ENCODE data around the gene ACOXL.
A peak's percentile ranks its signal among the peaks of the same experiment; 100 is the strongest.

The ACOXL gene

GRCh38 chr2:110718990-110719389 lies 13.4 kb upstream of the ACOXL start:
- DNase-seq (ENCODE audit: low spot score) = no peak

DNA sequence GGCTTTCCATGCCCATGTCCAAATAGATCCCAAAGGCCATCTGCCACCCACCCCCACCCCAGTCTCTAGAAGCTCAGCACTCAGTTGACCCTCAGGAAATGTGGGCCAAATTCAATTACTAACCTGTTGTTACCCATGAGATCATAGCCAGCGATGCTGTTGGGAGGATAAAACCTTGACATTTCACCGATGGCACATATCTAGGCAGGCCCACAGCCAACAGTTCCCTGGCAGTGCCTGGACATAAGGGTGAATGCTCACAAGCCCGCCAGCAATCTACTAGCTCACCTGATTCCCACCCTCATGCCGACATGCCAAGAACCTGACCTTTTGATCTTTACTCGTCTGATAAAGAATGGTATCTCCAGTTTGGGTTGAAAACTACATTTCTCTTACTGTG lies 11.8 kb upstream of the ACOXL start:
- no peak for DNase-seq (ENCODE audit: low spot score)

GRCh38 chr2:110724820-110725219 lies 7.6 kb upstream of the ACOXL start:
- DNase-seq (ENCODE audit: low spot score) = no peak

- DNase-seq (ENCODE audit: low spot score) = no peak
Measured at GRCh38 chr2:110725370-110725769, 7.0 kb upstream of the ACOXL start.

- no peak for DNase-seq (ENCODE audit: low spot score)
Measured at GRCh38 chr2:110725859-110726258, 6.5 kb upstream of the ACOXL start.

- no peak for DNase-seq (ENCODE audit: low spot score)
Measured at GRCh38 chr2:110726285-110726684, 6.1 kb upstream of the ACOXL start.

GRCh38 chr2:110727923-110728322 lies 4.5 kb upstream of the ACOXL start:
- no peak for DNase-seq (ENCODE audit: low spot score)

DNA sequence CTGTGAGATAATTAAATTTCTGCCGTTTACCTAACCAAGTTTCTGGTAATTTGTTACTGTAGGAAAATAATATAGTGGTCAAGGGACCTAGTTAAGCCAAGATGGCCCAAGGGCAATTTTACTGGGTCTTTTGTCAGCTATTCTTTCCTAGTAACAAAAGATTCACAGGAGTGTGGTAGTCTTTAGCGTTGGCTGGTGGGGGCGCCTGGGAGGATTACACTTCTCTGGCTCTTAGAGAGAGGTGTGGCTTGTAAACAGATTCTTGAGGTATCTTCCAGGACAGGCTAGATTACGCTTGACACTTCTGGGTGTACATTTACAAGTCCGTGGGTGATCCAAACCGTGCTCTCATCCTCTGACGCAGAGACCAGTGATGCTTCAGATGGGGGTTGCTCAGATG lies 3.3 kb upstream of the ACOXL start:
- no peak for DNase-seq (ENCODE audit: low spot score)

GRCh38 chr2:110731064-110731463 lies 1.3 kb upstream of the ACOXL start:
- no peak for DNase-seq (ENCODE audit: low spot score)

DNA sequence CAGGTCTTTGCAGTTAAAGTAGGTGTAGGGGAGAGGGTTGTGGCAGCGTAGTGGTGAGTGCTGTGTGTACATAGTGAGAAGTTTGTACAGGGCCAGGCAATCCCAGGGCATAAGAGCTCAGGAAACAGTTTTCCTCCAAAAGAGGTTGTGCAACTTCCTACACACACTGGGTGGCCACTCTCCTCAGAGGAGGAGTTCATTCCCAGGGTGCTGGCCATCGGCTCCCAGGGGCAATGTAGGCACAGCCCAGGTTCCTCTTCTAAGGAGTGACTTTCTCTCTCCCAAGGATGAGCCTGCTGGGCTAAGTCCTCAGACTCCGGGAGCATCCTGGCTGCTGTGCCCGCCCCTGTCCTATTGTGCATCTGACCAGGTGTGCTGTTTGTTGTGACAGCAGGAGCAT lies 3.0 kb downstream of the ACOXL start:
- no peak for DNase-seq (ENCODE audit: low spot score)

- no peak for DNase-seq (ENCODE audit: low spot score)
Measured at GRCh38 chr2:110737783-110738182, 5.4 kb downstream of the ACOXL start.

DNA sequence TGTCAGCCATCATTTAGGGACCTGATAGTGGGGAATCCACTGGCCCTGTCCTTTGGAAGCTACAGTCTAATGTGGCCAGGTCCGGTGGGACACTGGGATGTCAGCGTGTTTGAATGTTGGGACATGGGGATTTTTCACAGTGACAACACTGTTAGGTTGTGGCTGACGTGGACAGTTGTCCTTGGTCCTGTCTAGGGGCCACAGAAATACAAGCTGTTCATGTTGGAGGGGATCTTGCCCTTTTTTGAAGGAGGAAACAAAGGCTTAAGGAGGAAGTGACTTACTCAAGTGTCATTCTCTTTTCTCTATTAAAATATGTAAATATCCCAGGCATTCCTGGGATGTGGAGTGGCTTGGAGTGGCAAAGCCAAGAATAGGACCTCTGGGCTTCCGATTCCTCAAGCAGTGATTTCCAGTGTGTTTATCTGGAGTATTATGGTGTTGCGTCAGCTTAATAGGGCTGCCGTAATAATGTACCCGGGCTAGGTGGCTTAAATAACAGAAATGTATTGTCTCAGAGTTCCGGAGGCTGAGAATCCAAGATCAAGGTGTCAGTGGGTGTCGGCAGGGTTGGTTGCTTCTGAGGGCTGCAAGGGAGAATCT lies 8.5 kb downstream of the ACOXL start:
- no peak for DNase-seq (ENCODE audit: low spot score)

GRCh38 chr2:110741491-110741980 lies 9.2 kb downstream of the ACOXL start:
- no peak for DNase-seq (ENCODE audit: low spot score)

- DNase-seq (ENCODE audit: low spot score) = no peak
Measured at GRCh38 chr2:110742412-110742811, 10.0 kb downstream of the ACOXL start.

- DNase-seq (ENCODE audit: low spot score) = no peak
Measured at GRCh38 chr2:110743600-110743999, 11.2 kb downstream of the ACOXL start.

DNA sequence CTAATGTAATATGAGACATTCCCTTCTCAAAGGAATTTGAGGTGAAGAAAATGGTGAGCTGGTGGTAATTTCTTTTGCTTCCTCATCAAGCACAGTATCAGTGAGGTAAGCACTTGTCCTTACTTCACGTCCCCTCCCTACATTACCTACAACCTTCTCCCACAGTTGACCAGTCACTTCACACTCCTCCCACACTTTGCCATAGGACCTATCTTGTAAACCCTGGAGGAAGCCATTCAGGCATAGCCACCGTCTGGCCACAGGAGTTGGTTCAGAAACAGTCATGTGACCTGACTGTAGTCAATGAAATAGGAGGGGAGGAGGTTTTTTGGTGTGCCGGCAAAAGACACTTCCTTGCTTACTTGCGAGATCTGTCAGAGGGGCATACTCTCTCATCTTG lies 12.1 kb downstream of the ACOXL start:
- no peak for DNase-seq (ENCODE audit: low spot score)

- no peak for DNase-seq (ENCODE audit: low spot score)
Measured at GRCh38 chr2:110745048-110745447, 12.7 kb downstream of the ACOXL start.

DNA sequence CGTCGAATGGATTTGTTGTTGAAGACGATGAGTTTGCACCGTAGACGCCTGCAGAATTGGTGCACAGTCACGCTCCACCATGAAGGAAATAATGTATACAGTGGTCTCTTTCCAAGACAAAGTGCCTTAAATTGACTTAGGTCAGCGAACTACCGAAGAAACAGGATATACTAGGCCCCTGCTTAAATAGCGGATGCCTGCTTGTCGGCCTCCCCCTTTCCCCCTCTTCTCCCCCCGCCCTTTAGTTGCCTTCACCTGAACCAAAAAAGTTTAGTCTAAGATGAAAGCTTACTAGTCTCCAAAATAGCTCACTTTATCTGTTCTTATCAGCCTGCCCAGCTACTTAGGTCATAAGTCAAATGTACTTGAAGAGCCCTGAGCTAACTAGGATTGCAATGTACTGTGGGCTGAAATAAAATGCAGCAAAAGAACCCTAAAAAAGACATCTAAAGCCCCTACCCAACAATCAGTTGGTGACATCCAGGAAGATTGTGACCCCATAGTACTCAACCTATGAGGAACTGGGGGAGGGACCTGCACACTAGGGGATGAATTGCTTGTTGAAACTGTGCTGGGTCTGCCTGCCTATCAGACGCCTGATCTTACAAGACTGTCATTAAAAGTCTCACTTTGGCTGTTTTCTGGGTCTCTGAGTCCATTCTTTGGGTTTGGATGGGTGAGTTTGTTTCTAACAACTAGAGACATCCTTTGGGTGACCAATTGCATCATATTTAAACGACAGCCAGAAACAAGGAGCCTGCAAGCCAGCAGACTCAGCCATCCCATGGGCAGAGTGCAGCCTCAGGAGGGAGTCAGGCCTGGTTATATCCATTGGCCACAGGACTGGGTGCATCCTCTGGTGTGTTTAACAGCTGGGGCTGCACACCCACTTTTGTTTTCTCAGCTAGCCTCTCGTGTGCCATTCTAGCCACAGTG lies 14.5 kb downstream of the ACOXL start:
- DNase-seq (ENCODE audit: low spot score) = no peak

GRCh38 chr2:110747522-110748488 lies 15.4 kb downstream of the ACOXL start:
- DNase-seq (ENCODE audit: low spot score) = no peak

GRCh38 chr2:110748489-110748867 lies 16.1 kb downstream of the ACOXL start:
- DNase-seq (ENCODE audit: low spot score) = peak; percentile 59

DNA sequence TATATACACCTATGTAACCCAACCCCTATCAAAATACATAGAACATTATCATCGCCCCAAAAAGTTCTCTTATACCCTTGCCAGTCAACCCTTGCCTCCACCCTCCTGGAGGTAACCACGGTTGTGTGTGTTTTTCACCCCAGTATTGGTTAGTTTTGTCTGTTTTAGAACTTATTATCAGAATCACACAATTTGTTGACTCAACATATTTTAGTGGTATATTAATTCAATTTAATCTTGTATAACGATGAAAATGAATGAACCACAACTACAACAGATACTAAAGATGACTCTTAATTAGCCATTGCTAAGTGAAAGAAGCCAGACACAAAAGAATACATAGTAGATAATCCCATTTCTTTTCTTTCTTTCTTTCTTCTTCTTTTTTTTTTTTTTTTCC lies 19.3 kb downstream of the ACOXL start:
- no peak for DNase-seq (ENCODE audit: low spot score)

GRCh38 chr2:110752871-110753270 lies 20.5 kb downstream of the ACOXL start:
- DNase-seq (ENCODE audit: low spot score) = no peak
